Stomach (tissue), 4 donors: ENCODE data around the gene CACNA2D2.

Source experiments
- CTCF ChIP-seq, 7 experiments: fragments of 450-650 bp in 4 of 7; fragments of 200-600 bp in 3 of 7; sonication (generic) in 3 of 7; IDR thresholded peaks; one replicate each; pipeline ENCODE4 v1.5.1; 2016 to 2019; ENCODE audit warnings: antibody characterized with exemption in 7 of 7, control low read depth in 2 of 7, mild to moderate bottlenecking in 1 of 7
- EP300 ChIP-seq: sonication (generic); formaldehyde crosslinking; IDR thresholded peaks from one replicate; pipeline ENCODE4 v1.6.1; 2017; ENCODE audit warnings: antibody characterized with exemption
- POLR2A ChIP-seq, 4 donors: fragments of 450-650 bp; IDR thresholded peaks; one replicate each; pipeline ENCODE4 v1.6.1; 2016; ENCODE audit warnings: antibody characterized with exemption in 4 of 4, control low read depth in 2 of 4, mild to moderate bottlenecking in 1 of 4, moderate library complexity in 1 of 4
- POLR2AphosphoS5 ChIP-seq, 3 donors: sonication (generic); formaldehyde crosslinking; IDR thresholded peaks; one replicate each; pipeline ENCODE4 v1.6.1; 2016; ENCODE audit warnings: antibody characterized with exemption in 3 of 3

GRCh38 chr3:50525987-50526386 is 22.6 kb upstream of the CACNA2D2 start:
- TF ChIP-seq POLR2AphosphoS5 (IDR thresholded peaks at IDR 0.05) (no peak), CTCF (IDR thresholded peaks at IDR 0.05) (no peak), POLR2A (IDR thresholded peaks at IDR 0.05) (no peak), EP300 (no peak)
